Heart right ventricle (tissue), 16 donors: ENCODE measurements around the gene SMG6. TPM values are rescaled to one million over a fixed set of nuclear protein-coding genes. Genes with fewer than 3 reads are reported as not detected.

Experiments used
- ATAC-seq, 8 donors: fragments of 200-7000 bp; cut with Tn5 transposase; one replicate each; pipeline ENCODE4 v1.9.1; 2020; ENCODE audit warnings: mild to moderate bottlenecking in 8 of 8, moderate library complexity in 8 of 8, moderate number of reproducible peaks in 1 of 8
- DNase-seq, 2 donors: peaks; one replicate each; pipeline ENCODE4 v3.0.0-alpha.2; 2020
- H3K27ac ChIP-seq, 10 donors: fragments of 200-600 bp; sonication (generic) in 2 of 10; one replicate each; pipeline versions ENCODE4 v1.5.0 to v1.8.0; 2020 to 2022; ENCODE audit warnings: mild to moderate bottlenecking in 3 of 10
- H3K27me3 ChIP-seq, 7 donors: fragments of 200-600 bp; one replicate each; pipeline ENCODE4 v1.8.0; 2021 to 2022; ENCODE audit warnings: mild to moderate bottlenecking in 2 of 7
- H3K36me3 ChIP-seq, 9 donors: fragments of 200-600 bp; sonication (generic) in 1 of 9; one replicate each; pipeline versions ENCODE4 v1.5.0 to v1.8.0; 2020 to 2022; ENCODE audit warnings: mild to moderate bottlenecking in 2 of 9
- H3K4me1 ChIP-seq, 9 donors: fragments of 200-600 bp; sonication (generic) in 1 of 9; one replicate each; pipeline versions ENCODE4 v1.5.0 to v1.8.0; 2020 to 2022; ENCODE audit warnings: mild to moderate bottlenecking in 4 of 9
- H3K4me3 ChIP-seq, 10 donors: fragments of 200-600 bp; sonication (generic) in 2 of 10; one replicate each; pipeline versions ENCODE4 v1.5.0 to v1.8.0; 2020 to 2022; ENCODE audit warnings: mild to moderate bottlenecking in 7 of 10, moderate library complexity in 2 of 10
- H3K9me3 ChIP-seq, 11 donors: fragments of 200-600 bp in 10 of 11; sonication (generic) in 2 of 11; one replicate each; pipeline versions ENCODE4 v1.5.0 to v1.8.0; 2013 to 2022; ENCODE audit warnings: mild to moderate bottlenecking in 2 of 11, control low read depth in 1 of 11, moderate library complexity in 1 of 11
- WGBS, 2 donors: extraction: QIAGEN DNeasy Blood & Tissue Kit; methylation state at CpG; one replicate each; pipeline ENCODE4 v1.1.7; 2013; ENCODE audit warnings: inconsistent platforms in 1 of 2; 5-methylcytosine and 5-hydroxymethylcytosine counted together
- intact Hi-C, 10 donors: fragments of 100-400 bp; cut with DNase I; formaldehyde crosslinking; loops; one replicate each; pipeline versions ENCODE4 v1.11.1 to v1.14.2; 2022
- polyA plus RNA-seq, 2 donors: library from polyadenylated mRNA; stranded (reverse); fragments of 200-250 nt; gene quantifications; one replicate each; pipeline ENCODE4 v1.2.3, GENCODE V29; 2013
- total RNA-seq, 10 donors: library from RNA; stranded (reverse); fragmentation: NEBNext Ultra II Directional in 3 of 10; extraction: Animal tissue kit (Norgen Biotek cat#: 25700) in 3 of 10; gene quantifications; one replicate each; pipeline versions ENCODE4 v1.2.1 to v1.2.4, GENCODE V29; 2021 to 2023
- TF ChIP-seq, protein P1 (sequence below), 9 donors: fragments of 200-600 bp; sonication (generic) in 2 of 9; IDR thresholded peaks; one replicate each; pipeline versions ENCODE4 v1.5.0 to v1.8.0; 2021 to 2022; ENCODE audit warnings: antibody characterized with exemption in 9 of 9, mild to moderate bottlenecking in 5 of 9, moderate library complexity in 1 of 9
- donor health status: Arrhythmogenic right ventricular cardiomyopathy.
- donor health status: ischemic (EF 13 %, LVEDD 7.1; RV severe dilation, severe dysfunction).
- donor health status: healthy with polysubstance abuse.
- donor health status: DM: no; HTN: yes; CAD: no.
- donor health status: DM: no; HTN: no; CAD: no.
- donor health status: ischemic (EF 25% LVEDD 6.9; RV normal size, moderate dysfunction).
- donor health status: ischemic (EF 25% LVEDD 5.7; RV mildly dilated, moderate dysfunction).
- donor health status: healthy.
- donor health status: DM: yes; HTN: yes; CAD: no.
- donor health status: Ischemic cardiomyopathy.
- donor health status: ischemic (EF 35%, LVEDD 5.7; RV mildly dilated, moderate dysfunction).
- donor health status: nonischemic (EF 11% LVEDD 7.7; RV severe dilation, severe dysfunction).
- donor health status: DM: yes; HTN: yes; CAD: no.
- donor health status: PGD.
- donor health status: ischemic (EF 29% LVEDD 5.4; RV normal size, mild dysfunction).
- donor health status: nonischemic (EF 23%, LVEDD 6.1; RV moderate dilation, normal function).

The SMG6 gene
- total and polyA plus RNA-seq, 12 donors = 13.6 to 28.1 (median 19.6) TPM

DNA sequence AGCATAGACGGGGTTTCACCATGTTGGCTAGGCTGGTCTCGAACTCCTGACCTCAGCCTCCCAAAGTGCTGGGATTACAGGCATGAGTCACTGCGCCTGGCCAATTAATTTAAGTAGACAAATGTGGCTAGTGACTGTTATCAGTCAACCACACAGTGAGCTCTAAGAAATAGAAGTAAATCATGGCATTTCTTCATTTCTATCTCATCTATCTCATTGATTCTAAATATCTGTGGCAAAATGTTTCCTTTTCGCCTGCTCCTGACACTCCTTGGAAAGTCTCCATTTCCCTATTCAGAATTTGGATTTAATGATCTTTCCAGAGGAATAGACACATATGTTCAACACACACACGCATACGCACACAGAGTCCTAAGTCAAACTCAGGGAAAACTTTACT, 167.3 kb downstream of the SMG6 start:
- intact Hi-C loops = no loop called here
- H3K9me3 ChIP-seq = no peaks in the 10 kb centered on the region
- 92 to 95% methylated on average over 6 of the region's 6 CpGs for WGBS, 2 donors
- no peak overlapping the region for H3K4me3 ChIP-seq
- no peak for ATAC-seq
- DNase-seq = no peak
- no peaks in the 10 kb centered on the region for H3K27me3 ChIP-seq
- peaks cover 8 to 31% (median 17%) of the 10 kb centered on the region in 9 donors for H3K4me1 ChIP-seq
- peaks cover 0 to 20% (median 0%) of the 10 kb centered on the region in 9 donors for H3K36me3 ChIP-seq
- TF ChIP-seq, protein P1, sequence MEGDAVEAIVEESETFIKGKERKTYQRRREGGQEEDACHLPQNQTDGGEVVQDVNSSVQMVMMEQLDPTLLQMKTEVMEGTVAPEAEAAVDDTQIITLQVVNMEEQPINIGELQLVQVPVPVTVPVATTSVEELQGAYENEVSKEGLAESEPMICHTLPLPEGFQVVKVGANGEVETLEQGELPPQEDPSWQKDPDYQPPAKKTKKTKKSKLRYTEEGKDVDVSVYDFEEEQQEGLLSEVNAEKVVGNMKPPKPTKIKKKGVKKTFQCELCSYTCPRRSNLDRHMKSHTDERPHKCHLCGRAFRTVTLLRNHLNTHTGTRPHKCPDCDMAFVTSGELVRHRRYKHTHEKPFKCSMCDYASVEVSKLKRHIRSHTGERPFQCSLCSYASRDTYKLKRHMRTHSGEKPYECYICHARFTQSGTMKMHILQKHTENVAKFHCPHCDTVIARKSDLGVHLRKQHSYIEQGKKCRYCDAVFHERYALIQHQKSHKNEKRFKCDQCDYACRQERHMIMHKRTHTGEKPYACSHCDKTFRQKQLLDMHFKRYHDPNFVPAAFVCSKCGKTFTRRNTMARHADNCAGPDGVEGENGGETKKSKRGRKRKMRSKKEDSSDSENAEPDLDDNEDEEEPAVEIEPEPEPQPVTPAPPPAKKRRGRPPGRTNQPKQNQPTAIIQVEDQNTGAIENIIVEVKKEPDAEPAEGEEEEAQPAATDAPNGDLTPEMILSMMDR (IDR thresholded peaks at IDR 0.05) = no peak
- H3K27ac ChIP-seq = no peak overlapping the region

DNA sequence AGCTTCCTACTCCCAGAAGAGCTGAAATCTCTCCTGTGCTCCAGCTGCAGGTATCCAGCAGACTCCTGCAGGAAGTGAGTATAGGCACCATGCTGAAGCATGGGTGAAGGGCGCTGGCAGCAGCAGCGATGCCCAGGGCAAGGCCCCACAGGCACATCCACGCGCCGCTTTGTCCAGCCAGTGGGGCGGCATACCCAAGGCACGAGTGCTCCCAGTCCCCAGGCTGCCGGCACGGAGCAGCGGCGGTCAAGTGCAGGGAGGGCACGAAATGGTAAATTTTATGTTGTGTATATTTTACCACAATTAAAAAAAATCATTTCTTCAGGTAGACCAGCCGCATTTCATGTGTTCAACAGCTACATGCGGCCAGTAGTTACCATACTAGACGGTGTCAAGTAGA, 175.6 kb downstream of the SMG6 start:
- TF ChIP-seq, protein P1 (IDR thresholded peaks at IDR 0.05) = no peak
- intact Hi-C loops = loop anchor here in 4 of 10 donors (10.0 kb wide), 2 partner anchors 47 to 57 kb away; no protein-coding TSS in a partner anchor
- peaks cover 6 to 22% (median 20%) of the 10 kb centered on the region in 9 donors for H3K4me1 ChIP-seq
- H3K27me3 ChIP-seq = no peaks in the 10 kb centered on the region
- 98% methylated on average over 15 of the region's 15 CpGs for WGBS, 2 donors
- no peak overlapping the region for H3K27ac ChIP-seq
- no peaks in the 10 kb centered on the region for H3K9me3 ChIP-seq
- ATAC-seq (no peak), DNase-seq (no peak)
- H3K4me3 ChIP-seq = no peak overlapping the region
- H3K36me3 ChIP-seq = peaks cover 0 to 32% (median 0%) of the 10 kb centered on the region in 9 donors

GRCh38 chr17:2125013-2125535, 178.5 kb downstream of the SMG6 start:
- H3K27ac ChIP-seq = peak overlapping the region in 2 of 10 donors; percentile 78 to 89
- H3K36me3 ChIP-seq = peaks cover 0 to 24% (median 0%) of the 10 kb centered on the region in 9 donors
- no peak overlapping the region for H3K4me3 ChIP-seq
- intact Hi-C loops = loop anchor here in 4 of 10 donors (10.0 kb wide), 2 partner anchors 50 to 60 kb away; no protein-coding TSS in a partner anchor
- ATAC-seq (no peak), DNase-seq (no peak)
- no peaks in the 10 kb centered on the region for H3K27me3 ChIP-seq
- H3K4me1 ChIP-seq = peaks cover 12 to 48% (median 32%) of the 10 kb centered on the region in 9 donors
- 97 to 99% methylated on average over 6 of the region's 6 CpGs for WGBS, 2 donors
- TF ChIP-seq, protein P1 (IDR thresholded peaks at IDR 0.05) = no peak
- H3K9me3 ChIP-seq = no peaks in the 10 kb centered on the region

DNA sequence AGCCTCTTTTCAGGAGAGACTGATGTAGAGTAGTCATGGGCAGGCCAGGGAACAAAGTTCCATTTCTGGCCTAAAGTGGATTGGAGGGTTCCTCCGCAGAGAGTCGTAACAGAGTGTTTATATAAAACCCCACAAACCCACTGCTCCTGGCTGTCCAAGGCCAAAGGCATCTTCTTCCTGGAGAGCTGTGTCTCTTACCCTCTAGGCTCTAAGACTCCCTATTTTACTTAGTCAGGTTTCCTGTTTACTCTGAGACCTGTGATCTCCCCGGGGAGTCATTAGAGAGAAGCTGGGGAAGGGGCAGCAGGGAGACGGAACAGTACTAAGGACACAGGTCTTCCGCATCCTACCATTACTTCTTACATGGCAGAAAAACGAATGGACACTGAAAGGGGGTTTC, 179.2 kb downstream of the SMG6 start:
- intact Hi-C loops = loop anchor here in 5 of 10 donors (5.0 to 10.0 kb wide), 3 partner anchors 48 to 60 kb away; no protein-coding TSS in a partner anchor
- DNase-seq (no peak), ATAC-seq (no peak)
- Histone ChIP-seq H3K36me3 (peaks cover 0 to 31% (median 0%) of the 10 kb centered on the region in 9 donors), H3K9me3 (no peaks in the 10 kb centered on the region), H3K27me3 (no peaks in the 10 kb centered on the region), H3K4me1 (peaks cover 12 to 48% (median 32%) of the 10 kb centered on the region in 9 donors), H3K4me3 (no peak overlapping the region), H3K27ac (peak overlapping the region in 9 of 10 donors; percentile 72 to 89 (median 81))
- TF ChIP-seq, protein P1 (IDR thresholded peaks at IDR 0.05) = no peak
- 72 to 76% methylated on average over 6 of the region's 6 CpGs for WGBS, 2 donors
